ENCODE measurements around the gene MRPL10. TPM values are rescaled to one million over a fixed set of nuclear protein-coding genes. Genes with fewer than 3 reads are reported as not detected.
A peak's percentile ranks its signal among the peaks of the same experiment; 100 is the strongest.

MRPL10 gene
- total and polyA plus RNA-seq, 10 donors: 24.4 to 46.1 (median 34.2) TPM

- peaks cover 21 to 94% (median 63%) of the 10 kb centered on the region in 6 donors for H3K4me1 ChIP-seq
- WGBS, 5 donors: 84 to 95% (median 85%) methylated on average over 4 to 5 of the region's 5 CpGs
- no peak overlapping the region for H3K4me3 ChIP-seq
- H3K9me3 ChIP-seq: no peaks in the 10 kb centered on the region
- TF ChIP-seq POLR2A (IDR thresholded peaks at IDR 0.05): no peak
- no peak for TF ChIP-seq CTCF (IDR thresholded peaks at IDR 0.05 in 8 of 11, conservative IDR thresholded peaks at IDR 0.05 in 3 of 11)
- no peak for TF ChIP-seq POLR2AphosphoS5 (IDR thresholded peaks at IDR 0.05)
- peaks cover 0 to 42% (median 15%) of the 10 kb centered on the region in 6 donors for H3K36me3 ChIP-seq
- DNase-seq: no peak
- peak overlapping the region in 1 of 8 donors; percentile 85 for H3K27ac ChIP-seq
- peaks cover 0 to 5% (median 0%) of the 10 kb centered on the region in 7 donors for H3K27me3 ChIP-seq (replicated peaks in 1 of 7)
- intact Hi-C loops (cut with DNase I; ENCODE audit: low total_unique reads): no loop called here
Measured at GRCh38 chr17:47839071-47839470, 7.7 kb upstream of the MRPL10 start.

- 91 to 97% (median 95%) methylated on average over 7 to 13 of the region's 13 CpGs for WGBS, 5 donors
- peak overlapping the region in 5 of 8 donors; percentile 68 to 85 (median 79) for H3K27ac ChIP-seq
- DNase-seq: no peak
- H3K9me3 ChIP-seq: no peaks in the 10 kb centered on the region
- H3K27me3 ChIP-seq (replicated peaks in 1 of 7): peaks cover 0 to under 1% (median 0%) of the 10 kb centered on the region in 7 donors
- H3K4me1 ChIP-seq: peaks cover 21 to 98% (median 67%) of the 10 kb centered on the region in 6 donors
- no peak overlapping the region for H3K4me3 ChIP-seq
- H3K36me3 ChIP-seq: peaks cover 0 to 42% (median 15%) of the 10 kb centered on the region in 6 donors
- TF ChIP-seq POLR2A (IDR thresholded peaks at IDR 0.05) (no peak), POLR2AphosphoS5 (IDR thresholded peaks at IDR 0.05) (no peak), CTCF (IDR thresholded peaks at IDR 0.05 in 8 of 11, conservative IDR thresholded peaks at IDR 0.05 in 3 of 11) (no peak)
- intact Hi-C loops (cut with DNase I; ENCODE audit: low total_unique reads): no loop called here
Measured at GRCh38 chr17:47838636-47839035, 7.3 kb upstream of the MRPL10 start.

GRCh38 chr17:47837401-47838039 is 6.2 kb upstream of the MRPL10 start:
- no peak for DNase-seq
- no peaks in the 10 kb centered on the region for H3K27me3 ChIP-seq (replicated peaks in 1 of 7)
- intact Hi-C loops (cut with DNase I; ENCODE audit: low total_unique reads): no loop called here
- H3K36me3 ChIP-seq: peaks cover 0 to 42% (median 15%) of the 10 kb centered on the region in 6 donors
- H3K9me3 ChIP-seq: no peaks in the 10 kb centered on the region
- H3K27ac ChIP-seq: peak overlapping the region; percentile 57 to 85 (median 74)
- WGBS, 5 donors: 72 to 81% (median 77%) methylated on average over 9 to 13 of the region's 13 CpGs
- H3K4me1 ChIP-seq: peaks cover 21 to 96% (median 67%) of the 10 kb centered on the region in 6 donors
- no peak overlapping the region for H3K4me3 ChIP-seq
- TF ChIP-seq POLR2AphosphoS5 (IDR thresholded peaks at IDR 0.05) (peak in 2 of 3 donors; percentile 59 to 61), POLR2A (IDR thresholded peaks at IDR 0.05) (no peak), CTCF (IDR thresholded peaks at IDR 0.05 in 8 of 11, conservative IDR thresholded peaks at IDR 0.05 in 3 of 11) (no peak)

GRCh38 chr17:47836601-47837000 is 5.3 kb upstream of the MRPL10 start:
- no peaks in the 10 kb centered on the region for H3K27me3 ChIP-seq (replicated peaks in 1 of 7)
- H3K4me1 ChIP-seq: peaks cover 20 to 96% (median 70%) of the 10 kb centered on the region in 6 donors
- intact Hi-C loops (cut with DNase I; ENCODE audit: low total_unique reads): no loop called here
- peaks cover 0 to 42% (median 15%) of the 10 kb centered on the region in 6 donors for H3K36me3 ChIP-seq
- H3K9me3 ChIP-seq: no peaks in the 10 kb centered on the region
- TF ChIP-seq CTCF (IDR thresholded peaks at IDR 0.05 in 8 of 11, conservative IDR thresholded peaks at IDR 0.05 in 3 of 11) (no peak), POLR2A (IDR thresholded peaks at IDR 0.05) (no peak)
- peak overlapping the region; percentile 57 to 85 (median 74) for H3K27ac ChIP-seq
- no peak for DNase-seq
- WGBS, 5 donors: 80 to 100% (median 90%) methylated on average over 2 to 6 of the region's 6 CpGs
- no peak overlapping the region for H3K4me3 ChIP-seq
